ENCODE results near the gene REG3G.
A peak's percentile ranks its signal among the peaks of the same experiment; 100 is the strongest.

REG3G gene

GRCh38 chr2:78982638-78983330, 42.7 kb upstream of the REG3G start:
- no peak for DNase-seq (ENCODE audit: low read depth)
- no peak for TF ChIP-seq CTCF (IDR thresholded peaks at IDR 0.05; ENCODE audit: insufficient read depth, low read depth, low read length, missing control alignments)
- H3K4me3 ChIP-seq (ENCODE audit: low read length) = no peak overlapping the region

- no peak overlapping the region for H3K4me3 ChIP-seq (ENCODE audit: low read length)
- TF ChIP-seq CTCF (IDR thresholded peaks at IDR 0.05; ENCODE audit: insufficient read depth, low read depth, low read length, missing control alignments) = no peak
- DNase-seq (ENCODE audit: low read depth) = no peak
Observed at GRCh38 chr2:78984386-78984785, 41.1 kb upstream of the REG3G start.

GRCh38 chr2:78985558-78985957, 39.9 kb upstream of the REG3G start:
- TF ChIP-seq CTCF (IDR thresholded peaks at IDR 0.05; ENCODE audit: insufficient read depth, low read depth, low read length, missing control alignments) = no peak
- DNase-seq (ENCODE audit: low read depth) = no peak
- no peak overlapping the region for H3K4me3 ChIP-seq (ENCODE audit: low read length)

- DNase-seq (ENCODE audit: low read depth) = no peak
- TF ChIP-seq CTCF (IDR thresholded peaks at IDR 0.05; ENCODE audit: insufficient read depth, low read depth, low read length, missing control alignments) = no peak
Observed at GRCh38 chr2:78989051-78989450, 36.5 kb upstream of the REG3G start.

GRCh38 chr2:78992451-78992806, 33.1 kb upstream of the REG3G start:
- no peak for DNase-seq (ENCODE audit: low read depth)
- TF ChIP-seq CTCF (IDR thresholded peaks at IDR 0.05; ENCODE audit: insufficient read depth, low read depth, low read length, missing control alignments) = peak; percentile 13
- no peak overlapping the region for H3K4me3 ChIP-seq (ENCODE audit: low read length)

More at GRCh38 chr2:78989051-78989450, 36.5 kb upstream of the REG3G start:
- no peak overlapping the region for H3K4me3 ChIP-seq (ENCODE audit: low read length)

GRCh38 chr2:78992807-78993517, 32.5 kb upstream of the REG3G start:
- no peak for DNase-seq (ENCODE audit: low read depth)
- no peak for TF ChIP-seq CTCF (IDR thresholded peaks at IDR 0.05; ENCODE audit: insufficient read depth, low read depth, low read length, missing control alignments)
- H3K4me3 ChIP-seq (ENCODE audit: low read length) = no peak overlapping the region
